K562 (cell line): ENCODE results near the gene LCNL1. TPM values are rescaled to one million over a fixed set of nuclear protein-coding genes. Genes with fewer than 3 reads are reported as not detected.
A peak's percentile ranks its signal among the peaks of the same experiment; 100 is the strongest.

Experiments
- ATAC-seq: fragments of 200-7000 bp; cut with Tn5 transposase; 3 replicates; pipeline ENCODE4 v1.9.1; 2020; ENCODE audit warnings: moderate library complexity
- BruUV-seq: library from RNA; stranded (reverse); fragments of 400-500 nt; replicated peaks from 2 replicates; lab custom pipeline; 2021; lab: Mats Ljungman, UMichigan
- CTCF ChIA-PET: fragments of 300-600 bp; formaldehyde crosslinking; extraction: SDS; loops from one replicate; lab custom pipeline; 2021; ENCODE audit warnings: low intra/inter-chr PET ratio; lab: Yijun Ruan, JAX
- POLR2A ChIA-PET: fragments of 300-600, 350-650 bp; sonication (Branson Sonifier 250); formaldehyde crosslinking; extraction: SDS; loops from one replicate; lab custom pipeline; 2021; ENCODE audit warnings: antibody characterized with exemption, inconsistent platforms; lab: Yijun Ruan, JAX
- DNase-seq, 4 experiments: peaks; one replicate each; pipeline versions ENCODE4 v3.0.0 to v3.0.0-alpha.2; 2011 to 2018; ENCODE audit warnings: low spot score in 3 of 4, mixed read lengths in 3 of 4; ENCODE audit errors: extremely low read depth in 1 of 4
- FAIRE-seq: peaks from 2 replicates; lab custom pipeline; 2011; peaks lifted over from hg19 to GRCh38; lab: Jason Lieb, UNC
- H2AFZ ChIP-seq: 2 replicates; pipeline ENCODE4 v1.6.0; 2011; ENCODE audit warnings: low read depth, low read length, control low read depth, inconsistent platforms
- H3K27ac ChIP-seq: fragments of 200-600 bp; 3 replicates; pipeline ENCODE4 v1.8.0; 2011; ENCODE audit warnings: low read depth, mild to moderate bottlenecking, control low read depth, inconsistent platforms, low read length, moderate library complexity, mixed read lengths; ENCODE audit errors: extremely low read depth
- H3K27me3 ChIP-seq, 2 experiments: fragments of 300-600 bp in 1 of 2; 2 replicates in 1 of 2; 3 replicates in 1 of 2; pipeline versions ENCODE4 v1.6.0 to v1.8.0; 2011; ENCODE audit warnings: inconsistent platforms in 2 of 2, low read length in 2 of 2, mild to moderate bottlenecking in 1 of 2, mixed read lengths in 1 of 2, moderate library complexity in 1 of 2; ENCODE audit not compliant: control insufficient read depth in 2 of 2, insufficient read depth in 2 of 2
- H3K36me3 ChIP-seq: fragments of 300-600 bp; 3 replicates; pipeline ENCODE4 v1.8.0; 2011; ENCODE audit warnings: mild to moderate bottlenecking, low read length, inconsistent platforms; ENCODE audit not compliant: control insufficient read depth, insufficient read depth
- H3K4me1 ChIP-seq, 2 experiments: fragments of 200-600 bp in 1 of 2; replicated peaks in 1 of 2; 2 replicates in 1 of 2; 3 replicates in 1 of 2; pipeline versions ENCODE4 v1.5.1 to v1.8.0; 2011; ENCODE audit warnings: inconsistent platforms in 2 of 2, low read length in 2 of 2, mild to moderate bottlenecking in 1 of 2, mixed read lengths in 1 of 2, moderate library complexity in 1 of 2; ENCODE audit not compliant: control insufficient read depth in 2 of 2, insufficient read depth in 2 of 2
- H3K4me2 ChIP-seq: 2 replicates; pipeline ENCODE4 v1.6.1; 2011; ENCODE audit warnings: low read length, control low read depth, inconsistent platforms, mixed read lengths; ENCODE audit not compliant: insufficient read depth
- H3K4me3 ChIP-seq: fragments of 200-600 bp; sonication (generic), shearing (Covaris generic); 2 replicates; pipeline ENCODE4 v1.5.1; 2016; ENCODE audit warnings: control low read depth, inconsistent platforms
- H3K79me2 ChIP-seq: fragments of 200-600 bp; 3 replicates; pipeline ENCODE4 v1.8.0; 2011; ENCODE audit warnings: low read length, inconsistent platforms; ENCODE audit not compliant: control insufficient read depth, insufficient read depth
- H3K9ac ChIP-seq, 2 experiments: 2 replicates each; pipeline versions ENCODE4 v1.6.0 to v1.6.1; 2011; ENCODE audit warnings: low read depth in 2 of 2, low read length in 2 of 2, control low read depth in 1 of 2, inconsistent platforms in 1 of 2, mild to moderate bottlenecking in 1 of 2, mixed read lengths in 1 of 2; ENCODE audit not compliant: insufficient read depth in 1 of 2
- H3K9me1 ChIP-seq: one replicate; pipeline ENCODE4 v1.6.0; 2011; ENCODE audit warnings: inconsistent platforms, mild to moderate bottlenecking, low read length, moderate library complexity; ENCODE audit not compliant: control insufficient read depth, insufficient read depth
- H3K9me3 ChIP-seq: replicated peaks from 2 replicates; pipeline ENCODE4 v1.5.1; 2011; ENCODE audit warnings: low read depth, low read length, inconsistent platforms; ENCODE audit not compliant: control insufficient read depth, insufficient read depth
- H4K20me1 ChIP-seq: replicated peaks from 2 replicates; pipeline ENCODE4 v1.6.1; 2011; ENCODE audit warnings: low read length, inconsistent platforms, mixed read lengths; ENCODE audit not compliant: control insufficient read depth, insufficient read depth
- ZBTB33 ChIP-seq: sonication (generic); formaldehyde crosslinking; IDR thresholded peaks from 2 replicates; pipeline ENCODE4 v1.8.1; 2023; ENCODE audit warnings: mild to moderate bottlenecking, missing genetic modification reagents
- ZNF589 ChIP-seq: fragments of 200-800 bp; sonication (Bioruptor generic); IDR thresholded peaks from 2 replicates; pipeline ENCODE4 v1.6.1; 2016; ENCODE audit warnings: low read depth, missing genetic modification characterization, missing compliant biosample characterization
- WGBS: fragments of 100-300 bp; shearing (Covaris generic); methylation state at CpG from one replicate; pipeline ENCODE4 v1.1.6; 2016; ENCODE audit warnings: low coverage, mixed read lengths; ENCODE audit not compliant: insufficient coverage; ENCODE audit errors: missing lambda C conversion rate; 5-methylcytosine and 5-hydroxymethylcytosine counted together
- in situ Hi-C: fragments of 300-500 bp; cut with MboI; formaldehyde crosslinking; loops from 4 replicates; pipeline ENCODE4 v1.15.0; 2018; ENCODE audit warnings: inconsistent platforms, mixed read lengths
- intact Hi-C: fragments of 100-400 bp; cut with micrococcal nuclease; formaldehyde crosslinking; loops from 2 replicates; pipeline ENCODE4 v1.14.2; 2022
- polyA plus RNA-seq, 8 experiments: library from polyadenylated mRNA; depleted of rRNA in 4 of 8; stranded (reverse) in 5 of 8; unstranded in 3 of 8; fragments of >200 nt; fragmentation: Nextera tagmentation in 2 of 8; fragmentation: Illumina TruSeq in 1 of 8; extraction: Ambion mirVana in 2 of 8; extraction: Trizol in 1 of 8; gene quantifications; 2 replicates each; pipeline versions ENCODE4 v1.2.1 to v1.2.3, GENCODE V29; 2011 to 2014; ENCODE audit warnings: inconsistent platforms in 1 of 8, missing spikeins in 1 of 8
- total RNA-seq, 7 experiments: library from RNA; depleted of rRNA in 6 of 7; stranded (reverse); fragments of >200 nt in 6 of 7; fragmentation: Illumina TruSeq in 2 of 7; extraction: Trizol in 2 of 7; gene quantifications; 2 replicates each; pipeline versions ENCODE4 v1.2.1 to v1.2.3, GENCODE V29; 2011 to 2021; ENCODE audit warnings: low replicate concordance in 1 of 7

Gene LCNL1
- total and polyA plus RNA-seq, 9 of the 15 experiments (the other 6 are each of a cell fraction or from before 2014, with no cell fraction given) = 0.04 to 0.16 (median 0.04) TPM; not detected in 4

- Histone ChIP-seq H3K9ac (no peak overlapping the region), H3K4me1 (peaks cover 4 to 74% of the 10 kb centered on the region in 2 experiments; a peak in 4 of 5 replicates), H3K79me2 (no peaks in the 10 kb centered on the region), H4K20me1 (0 out of 2 replicates have a peak, but pooled peaks cover 5% of the 10 kb centered on the region), H3K9me1 (no peaks in the 10 kb centered on the region), H2AFZ (no peak overlapping the region), H3K36me3 (no peaks in the 10 kb centered on the region), H3K9me3 (no peaks in the 10 kb centered on the region), H3K4me3 (no peak overlapping the region), H3K27me3 (no peaks in the 10 kb centered on the region), H3K27ac (no peak overlapping the region), H3K4me2 (no peak overlapping the region)
- CTCF ChIA-PET = no interaction called here
- POLR2A ChIA-PET = no interaction called here
- no TSS peak for BruUV-seq
- in situ Hi-C loops = no loop called here
- TF ChIP-seq ZNF589 (CRISPR knock-in tag) = no peak
- peak; percentile 94 for TF ChIP-seq ZBTB33
- intact Hi-C loops = no loop called here
- ATAC-seq (no peak), FAIRE-seq (no peak), DNase-seq (peak in 2 of 4 experiments; percentile 32 to 47)
- 96% methylated on average over 22 of the region's 45 CpGs for WGBS
These were observed 35.2 kb downstream of the LCNL1 start for GRCh38 chr9:137017791-137018497.
